GM12878 (cell line): ENCODE results near the gene POU3F3. TPM values are rescaled to one million over a fixed set of nuclear protein-coding genes. Genes with fewer than 3 reads are reported as not detected.

Experiments used
- ATAC-seq: fragments of 200-7000 bp; cut with Tn5 transposase; 3 replicates; pipeline ENCODE4 v1.9.1; 2020; ENCODE audit warnings: mild to moderate bottlenecking, moderate library complexity
- BruUV-seq: library from RNA; stranded (reverse); fragments of 400-500 nt; replicated peaks from 2 replicates; lab custom pipeline; 2021; lab: Mats Ljungman, UMichigan
- CTCF ChIA-PET: fragments of 300-600 bp; sonication (Branson Sonifier 250); formaldehyde crosslinking; extraction: SDS; loops from one replicate; lab custom pipeline; 2021; ENCODE audit warnings: inconsistent platforms; lab: Yijun Ruan, JAX
- POLR2A ChIA-PET: fragments of 350-600 bp; formaldehyde crosslinking; extraction: SDS; loops from one replicate; lab custom pipeline; 2021; ENCODE audit warnings: inconsistent platforms; lab: Charles Lee
- RAD21 ChIA-PET: fragments of 300-600 bp; sonication (Branson Sonifier 250); formaldehyde crosslinking; loops from one replicate; lab custom pipeline; 2023; ENCODE audit warnings: antibody characterized with exemption; ENCODE audit not compliant: unreplicated experiment; lab: Charles Lee
- SMC1A ChIA-PET: fragments of 300-600 bp; sonication (Branson Sonifier 250); formaldehyde crosslinking; loops from one replicate; lab custom pipeline; 2023; ENCODE audit not compliant: unreplicated experiment, uncharacterized antibody; lab: Charles Lee
- DNase-seq: peaks from one replicate; pipeline ENCODE4 v3.0.0-alpha.2; 2011; ENCODE audit warnings: low read depth, low spot score
- FAIRE-seq: peaks from 3 replicates; lab custom pipeline; 2011; peaks lifted over from hg19 to GRCh38; lab: Jason Lieb, UNC
- H2AFZ ChIP-seq: 2 replicates; pipeline ENCODE4 v1.6.0; 2011; ENCODE audit warnings: low read depth, low read length, control low read depth; ENCODE audit not compliant: control insufficient read depth
- H3K27ac ChIP-seq: 2 replicates; pipeline ENCODE4 v1.5.1; 2011; ENCODE audit warnings: control low read depth; ENCODE audit not compliant: control insufficient read depth, insufficient read depth
- H3K27me3 ChIP-seq, 2 experiments: replicated peaks in 1 of 2; 2 replicates each; pipeline versions ENCODE4 v1.6.0 to v1.6.1; 2011; ENCODE audit warnings: low read length in 1 of 2; ENCODE audit not compliant: control insufficient read depth in 2 of 2, insufficient read depth in 2 of 2
- H3K36me3 ChIP-seq, 2 experiments: 2 replicates each; pipeline ENCODE4 v1.5.1; 2011; ENCODE audit warnings: low read length in 1 of 2; ENCODE audit not compliant: control insufficient read depth in 2 of 2, insufficient read depth in 2 of 2
- H3K4me1 ChIP-seq: 2 replicates; pipeline ENCODE4 v1.6.1; 2011; ENCODE audit warnings: mild to moderate bottlenecking, low read length, moderate library complexity, mixed read lengths; ENCODE audit not compliant: control insufficient read depth, insufficient read depth
- H3K4me2 ChIP-seq: 2 replicates; pipeline ENCODE4 v1.6.0; 2011; ENCODE audit warnings: control low read depth; ENCODE audit not compliant: control insufficient read depth, insufficient read depth
- H3K4me3 ChIP-seq: fragments of 200-600 bp; sonication (generic); 2 replicates; pipeline ENCODE4 v1.5.1; 2016
- H3K79me2 ChIP-seq: 2 replicates; pipeline ENCODE4 v1.6.0; 2011; ENCODE audit warnings: low read length; ENCODE audit not compliant: control insufficient read depth, insufficient read depth
- H3K9ac ChIP-seq: 2 replicates; pipeline ENCODE4 v1.8.0; 2011; ENCODE audit warnings: low read length, control low read depth, mixed read lengths; ENCODE audit not compliant: control insufficient read depth, insufficient read depth
- H3K9me3 ChIP-seq: replicated peaks from 3 replicates; pipeline ENCODE4 v1.5.1; 2011; ENCODE audit warnings: mild to moderate bottlenecking, low read length; ENCODE audit not compliant: control insufficient read depth, insufficient read depth
- H4K20me1 ChIP-seq: 2 replicates; pipeline ENCODE4 v1.6.0; 2011; ENCODE audit not compliant: control insufficient read depth, insufficient read depth
- GABPA ChIP-seq: IDR thresholded peaks from 2 replicates; pipeline ENCODE4 v1.6.1; 2014; ENCODE audit warnings: antibody characterized with exemption, low read depth, mild to moderate bottlenecking, inconsistent platforms
- HDGF ChIP-seq: fragments of 450-650 bp; IDR thresholded peaks from 2 replicates; pipeline ENCODE4 v1.6.1; 2016; ENCODE audit warnings: antibody characterized with exemption
- PRDM15 ChIP-seq: fragments of 450-650 bp; formaldehyde crosslinking; IDR thresholded peaks from 2 replicates; pipeline ENCODE4 v1.4.0; 2020; ENCODE audit warnings: mild to moderate bottlenecking, moderate library complexity
- RFX5 ChIP-seq: IDR thresholded peaks from 2 replicates; pipeline ENCODE4 v1.6.1; 2011; ENCODE audit warnings: low read depth, low read length, improper control_type of control experiment
- SMAD1 ChIP-seq: fragments of 450-650 bp; IDR thresholded peaks from 2 replicates; pipeline ENCODE4 v1.6.1; 2018; ENCODE audit warnings: mild to moderate bottlenecking, low read depth; ENCODE audit not compliant: partially characterized antibody
- SMC3 ChIP-seq: IDR thresholded peaks from 2 replicates; pipeline ENCODE4 v1.6.1; 2011; ENCODE audit warnings: low read length, improper control_type of control experiment, borderline replicate concordance
- WGBS: methylation state at CpG from one replicate; pipeline ENCODE4 v1.1.6; 2016; ENCODE audit warnings: low lambda C conversion rate; ENCODE audit not compliant: insufficient replicate concordance, insufficient coverage; ENCODE audit errors: missing lambda C conversion rate; 5-methylcytosine and 5-hydroxymethylcytosine counted together
- in situ Hi-C: fragments of 300-500 bp; cut with MboI; formaldehyde crosslinking; loops from 9 replicates; pipeline ENCODE4 v1.14.3; 2018; ENCODE audit warnings: mixed read lengths
- intact Hi-C: fragments of 100-400 bp; cut with micrococcal nuclease; formaldehyde crosslinking; loops from one replicate; pipeline ENCODE4 v1.14.2; 2022; ENCODE audit not compliant: unreplicated experiment
- polyA plus RNA-seq, 11 experiments: library from polyadenylated mRNA; depleted of rRNA in 4 of 11; unstranded in 6 of 11; stranded (reverse) in 5 of 11; fragments of >200 nt; fragmentation: Nextera tagmentation in 4 of 11; fragmentation: Illumina TruSeq in 1 of 11; extraction: Ambion mirVana in 4 of 11; extraction: Trizol in 1 of 11; gene quantifications; 1 replicate in 1 of 11; 2 replicates in 10 of 11; pipeline versions ENCODE4 v1.2.1 to v1.2.3, GENCODE V29; 2011 to 2016; ENCODE audit warnings: inconsistent platforms in 2 of 11, missing spikeins in 2 of 11, low read depth in 1 of 11
- total RNA-seq, 4 experiments: library from RNA; depleted of rRNA in 3 of 4; stranded (reverse); fragments of >200 nt in 3 of 4; fragmentation: Illumina TruSeq in 1 of 4; extraction: Trizol in 1 of 4; gene quantifications; 2 replicates each; pipeline versions ENCODE4 v1.2.1 to v1.2.3, GENCODE V29; 2013 to 2021

POU3F3 gene
- total and polyA plus RNA-seq, 10 of the 15 experiments (the other 5 are each of a cell fraction or from before 2014, with no cell fraction given): not detected

GRCh38 chr2:104826016-104826415, 27.9 kb upstream of the POU3F3 start (continued):
- TF ChIP-seq PRDM15 (CRISPR knock-in tag): no peak
- no peak for TF ChIP-seq RFX5
- TF ChIP-seq SMAD1: no peak
- no peak for TF ChIP-seq SMC3

GRCh38 chr2:104831742-104832141, 22.2 kb upstream of the POU3F3 start:
- Histone ChIP-seq H3K27me3 (0 out of 4 replicates have a peak, but pooled peaks cover 0 to 2% of the 10 kb centered on the region in 2 experiments), H3K27ac (no peak overlapping the region), H3K9me3 (no peaks in the 10 kb centered on the region), H3K4me2 (no peak overlapping the region), H3K4me1 (no peaks in the 10 kb centered on the region), H3K79me2 (no peaks in the 10 kb centered on the region), H3K36me3 (no peaks in the 10 kb centered on the region), H3K9ac (no peak overlapping the region), H4K20me1 (no peaks in the 10 kb centered on the region), H3K4me3 (no peak overlapping the region), H2AFZ (no peak overlapping the region)
- WGBS: 11% methylated on average over 1 of the region's 1 CpG
- intact Hi-C loops (no loop called here), in situ Hi-C loops (no loop called here)
- FAIRE-seq (no peak), DNase-seq (no peak), ATAC-seq (no peak)
- SMC1A ChIA-PET: no interaction called here
- POLR2A ChIA-PET: no interaction called here
- BruUV-seq: no TSS peak
- TF ChIP-seq HDGF: no peak
- TF ChIP-seq GABPA: no peak
- RAD21 ChIA-PET: no interaction called here
- CTCF ChIA-PET: interaction anchor here (0.6 kb wide), 2 partner anchors 397 to 1149 kb away, joined by 3 read pairs; no protein-coding TSS in a partner anchor
